ENCODE data around the gene TBCD. TPM values are rescaled to one million over a fixed set of nuclear protein-coding genes. Genes with fewer than 3 reads are reported as not detected.

TBCD gene
- total and polyA plus RNA-seq, 9 of the 15 experiments (the other 6 are each of a cell fraction or from before 2014, with no cell fraction given): 8.9 to 98.5 (median 28.0) TPM

GRCh38 chr17:82775001-82775823 is 23.3 kb downstream of the TBCD start:
- Histone ChIP-seq H3K79me2 (ENCODE audit: control insufficient read depth, insufficient read depth, low read length) (peaks cover 7% of the 10 kb centered on the region), H2AFZ (ENCODE audit: low read depth, low read length) (no peak overlapping the region), H3K27me3 (ENCODE audit: control insufficient read depth in 2 of 2, insufficient read depth in 2 of 2, low read length in 2 of 2) (no peaks in the 10 kb centered on the region), H3K9me3 (replicated peaks; ENCODE audit: control insufficient read depth, insufficient read depth, low read depth, low read length) (no peaks in the 10 kb centered on the region), H3K36me3 (ENCODE audit: control insufficient read depth, insufficient read depth, low read length) (peaks cover 54% of the 10 kb centered on the region), H3K4me2 (ENCODE audit: insufficient read depth, low read length) (no peak overlapping the region), H3K9ac (ENCODE audit: insufficient read depth in 1 of 2, low read depth in 2 of 2, low read length in 2 of 2) (no peak overlapping the region), H3K4me1 (replicated peaks in 1 of 2; ENCODE audit: control insufficient read depth in 2 of 2, insufficient read depth in 2 of 2, low read length in 2 of 2) (peaks cover 0 to 12% of the 10 kb centered on the region in 2 experiments; a peak in 2 of 5 replicates), H3K4me3 (no peak overlapping the region), H3K27ac (ENCODE audit: extremely low read depth, low read depth, low read length) (no peak overlapping the region), H4K20me1 (replicated peaks; ENCODE audit: control insufficient read depth, insufficient read depth, low read length) (no peaks in the 10 kb centered on the region), H3K9me1 (ENCODE audit: control insufficient read depth, insufficient read depth, low read length) (no peaks in the 10 kb centered on the region)
- ChIA-PET CTCF (ENCODE audit: low intra/inter-chr PET ratio) (interaction anchor here (0.6 kb wide), 2 partner anchors 81 to 106 kb away, joined by 3 read pairs; no protein-coding TSS in a partner anchor), POLR2A (interaction anchor here (0.6 kb wide), 1 partner anchor 22 kb away, joined by 4 read pairs; no protein-coding TSS in a partner anchor)
- no TSS peak for BruUV-seq (replicated peaks)
- WGBS (ENCODE audit: insufficient coverage, low coverage, missing lambda C conversion rate): 74% methylated on average over 29 of the region's 34 CpGs
- intact Hi-C loops (cut with micrococcal nuclease): no loop called here
- in situ Hi-C loops (cut with MboI): no loop called here
- DNase-seq (ENCODE audit: extremely low read depth in 1 of 4, low spot score in 3 of 4) (peak; percentile 41 to 79 (median 75)), FAIRE-seq (no peak), ATAC-seq (peak; percentile 69)
- TF ChIP-seq MBD1 (CRISPR knock-in tag; IDR thresholded peaks at IDR 0.05) (peak; percentile 94), ZNF407 (IDR thresholded peaks at IDR 0.05; ENCODE audit: low read depth) (no peak), AFF4 (CRISPR knock-in tag; IDR thresholded peaks at IDR 0.05) (no peak), RAD21 (CRISPR knock-in tag; conservative IDR thresholded peaks at IDR 0.05 in 1 of 2, IDR thresholded peaks at IDR 0.05 in 1 of 2) (peak; percentile 36 to 53)
